ENCODE results near the gene SLC25A44.

Gene SLC25A44, protein sequence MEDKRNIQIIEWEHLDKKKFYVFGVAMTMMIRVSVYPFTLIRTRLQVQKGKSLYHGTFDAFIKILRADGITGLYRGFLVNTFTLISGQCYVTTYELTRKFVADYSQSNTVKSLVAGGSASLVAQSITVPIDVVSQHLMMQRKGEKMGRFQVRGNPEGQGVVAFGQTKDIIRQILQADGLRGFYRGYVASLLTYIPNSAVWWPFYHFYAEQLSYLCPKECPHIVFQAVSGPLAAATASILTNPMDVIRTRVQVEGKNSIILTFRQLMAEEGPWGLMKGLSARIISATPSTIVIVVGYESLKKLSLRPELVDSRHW

GRCh38 chr1:156193488-156194299 lies at the start of gene SLC25A44:
Gene SLC25A44, plus strand, starts transcription at chr1:156194104. Its CDS starts 5,744 bp downstream, at chr1:156199848.
- peak; percentile 99 for DNase-seq

- DNase-seq = no peak
Observed at GRCh38 chr1:156144742-156145141, 49.2 kb upstream of the SLC25A44 start.

DNA sequence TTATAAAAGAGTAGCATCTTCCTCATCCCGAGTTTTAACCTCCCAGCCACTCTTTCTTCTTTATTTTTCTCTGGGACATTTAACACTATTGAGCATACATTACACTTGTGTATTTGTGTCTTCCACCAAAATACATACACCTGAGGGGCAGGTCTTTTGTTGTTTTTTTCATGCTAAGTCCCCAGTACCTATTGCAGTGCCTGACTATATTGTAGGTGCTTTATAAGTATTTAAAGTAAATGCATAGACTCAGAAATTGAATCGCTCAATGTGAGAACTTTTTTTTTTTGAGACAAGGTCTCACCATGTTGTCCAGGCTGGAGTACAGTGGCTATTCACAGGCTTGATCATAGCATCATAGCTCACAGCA lies 48.3 kb upstream of the SLC25A44 start:
- no peak for DNase-seq

- DNase-seq = peak; percentile 88
Observed at GRCh38 chr1:156146020-156146768, 47.7 kb upstream of the SLC25A44 start.

GRCh38 chr1:156146769-156147405 lies 47.0 kb upstream of the SLC25A44 start:
- DNase-seq = no peak

GRCh38 chr1:156148216-156148615 lies 45.7 kb upstream of the SLC25A44 start:
- no peak for DNase-seq

GRCh38 chr1:156149374-156150332 lies 44.3 kb upstream of the SLC25A44 start:
- no peak for DNase-seq

DNA sequence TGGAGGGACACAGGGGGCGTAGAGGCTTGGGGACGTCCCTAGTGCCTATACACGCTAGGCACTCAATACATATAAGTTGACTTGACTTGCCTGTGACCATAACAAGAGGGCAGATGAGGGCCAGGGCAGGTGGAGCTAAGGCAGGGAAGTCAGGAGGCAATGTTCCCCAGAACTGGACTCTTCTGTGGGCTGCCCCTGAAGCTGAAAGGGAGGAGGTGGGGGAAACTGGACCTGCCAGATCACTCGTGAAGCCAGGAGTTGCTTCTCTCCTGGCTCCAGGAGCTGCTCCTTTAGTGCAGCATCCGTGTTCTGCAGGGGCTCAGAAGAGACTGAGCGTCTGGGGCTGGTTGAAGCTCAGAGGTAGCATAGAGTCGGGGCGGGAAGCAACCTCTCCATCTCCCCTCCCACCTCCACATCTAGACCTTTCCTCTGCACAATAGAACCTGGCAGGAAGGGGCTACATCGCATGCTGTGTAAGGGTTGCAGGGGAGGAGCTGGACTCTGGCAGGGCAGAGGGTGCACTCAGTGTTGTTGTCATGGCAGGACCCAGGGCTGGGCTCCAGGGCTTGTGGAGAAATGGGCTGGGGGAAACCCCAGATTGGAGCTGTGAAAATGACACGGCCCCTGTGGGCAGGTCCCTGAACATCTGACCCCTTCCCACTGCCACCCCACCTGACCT lies 43.4 kb upstream of the SLC25A44 start:
- no peak for DNase-seq

DNA sequence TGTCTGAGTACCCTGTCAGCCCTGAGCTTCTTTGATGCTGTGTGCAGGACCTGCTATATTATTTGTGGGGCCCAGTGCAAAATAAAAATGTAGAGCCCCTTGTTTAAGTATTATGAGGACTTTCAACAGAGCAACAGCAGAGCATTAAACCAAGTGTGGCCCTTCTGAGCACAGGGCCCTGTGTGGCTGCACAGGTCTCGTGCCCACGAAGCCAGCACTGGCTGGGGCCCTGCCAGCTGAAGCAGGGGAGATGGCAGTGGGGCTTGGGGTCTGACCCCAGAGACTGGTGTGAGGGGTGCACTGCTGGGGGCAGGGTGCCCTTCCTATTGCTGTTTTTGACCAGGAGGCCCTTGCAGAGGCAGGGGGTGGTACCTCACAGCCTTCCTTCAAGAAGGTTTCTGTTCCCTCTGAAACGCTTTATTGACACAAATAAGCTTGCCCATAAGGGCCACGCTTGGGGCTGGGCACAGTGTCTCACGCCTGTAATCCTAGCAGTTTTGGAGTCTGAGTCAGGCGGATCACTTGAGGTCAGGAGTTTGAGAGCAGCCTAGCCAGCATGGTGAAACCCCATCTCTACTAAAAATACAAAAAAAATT lies 42.7 kb upstream of the SLC25A44 start:
- no peak for DNase-seq

DNA sequence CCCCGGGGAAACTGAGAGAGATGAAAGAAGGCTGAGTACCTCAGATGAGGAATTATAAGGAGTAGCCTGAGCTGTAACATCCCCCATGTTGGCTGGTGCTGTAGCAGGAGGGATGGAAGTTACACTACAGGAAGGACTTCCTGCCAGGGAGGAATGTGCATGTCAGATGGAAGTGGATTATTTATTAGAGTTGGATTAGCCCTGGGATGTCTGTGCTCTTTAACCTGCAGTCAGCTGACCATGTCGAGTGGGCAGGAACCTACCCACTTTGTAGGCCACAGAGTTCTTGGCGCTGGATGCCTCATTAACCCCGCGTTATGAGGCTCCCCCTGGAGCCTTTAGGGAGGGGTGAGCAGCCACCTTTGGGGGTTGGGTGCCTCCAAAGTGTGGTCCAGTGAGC lies 41.3 kb upstream of the SLC25A44 start:
- no peak for DNase-seq

DNA sequence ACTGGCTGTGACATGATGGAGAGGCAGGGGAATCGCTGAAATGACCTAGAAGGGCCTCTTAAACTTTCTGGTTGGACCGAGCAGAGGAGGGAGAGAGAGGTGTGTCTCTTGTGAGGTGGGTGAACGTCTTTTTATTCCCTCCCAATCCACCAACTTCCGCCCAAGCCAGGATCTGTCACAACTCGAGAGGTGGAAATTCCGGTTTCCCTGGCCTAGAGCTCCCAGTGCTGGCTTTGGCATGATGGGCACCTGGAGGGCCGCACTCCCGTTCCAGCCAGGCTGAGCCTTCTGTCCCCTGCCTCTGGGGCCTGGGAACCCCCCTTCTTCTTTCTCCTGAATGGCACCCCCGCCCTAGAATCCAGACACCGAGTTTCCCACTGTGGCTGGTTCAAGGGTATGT lies 40.5 kb upstream of the SLC25A44 start, which contains the start of gene SEMA4A:
TSS of gene SEMA4A (plus strand) at position 224 of the 400 bp plus-strand sequence. CDS start 994 bp downstream, outside the sequence.
- no peak for DNase-seq

- no peak for DNase-seq
Observed at GRCh38 chr1:156154317-156154749, 39.6 kb upstream of the SLC25A44 start.

DNA sequence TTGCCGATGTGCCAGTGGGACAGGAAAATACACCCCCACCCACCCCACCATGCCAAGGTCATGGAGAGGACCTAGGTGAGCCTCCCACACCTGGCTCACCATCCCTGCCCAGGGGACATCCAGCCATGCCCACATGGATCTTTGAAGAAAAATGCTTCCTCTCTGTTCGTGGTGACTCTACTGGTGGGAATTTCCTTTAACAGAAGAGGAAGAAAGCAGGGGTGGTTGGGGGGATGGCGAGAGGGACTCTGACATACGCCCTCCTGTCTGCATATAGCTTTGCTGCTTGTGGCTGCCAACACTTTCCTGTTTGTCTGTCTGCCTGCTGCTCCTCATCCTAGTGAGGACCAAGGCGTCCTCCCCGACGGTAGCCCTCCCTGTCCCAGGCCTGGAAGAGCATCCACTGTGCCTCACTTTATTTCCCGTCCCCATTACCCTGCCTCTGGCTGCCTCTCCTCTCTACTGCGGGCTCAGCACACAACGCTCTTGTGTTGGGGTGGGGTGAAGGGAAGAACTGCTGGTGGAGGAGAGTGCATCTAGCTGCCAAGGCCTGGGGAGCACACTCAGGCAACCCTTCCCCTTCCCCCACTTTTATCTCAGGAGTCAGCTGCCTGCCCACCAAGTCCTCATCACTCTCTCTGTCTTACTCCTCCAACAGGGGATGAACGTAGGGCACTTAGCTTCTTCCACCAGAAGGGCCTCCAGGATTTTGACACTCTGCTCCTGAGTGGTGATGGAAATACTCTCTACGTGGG lies 38.0 kb upstream of the SLC25A44 start:
- no peak for DNase-seq

DNA sequence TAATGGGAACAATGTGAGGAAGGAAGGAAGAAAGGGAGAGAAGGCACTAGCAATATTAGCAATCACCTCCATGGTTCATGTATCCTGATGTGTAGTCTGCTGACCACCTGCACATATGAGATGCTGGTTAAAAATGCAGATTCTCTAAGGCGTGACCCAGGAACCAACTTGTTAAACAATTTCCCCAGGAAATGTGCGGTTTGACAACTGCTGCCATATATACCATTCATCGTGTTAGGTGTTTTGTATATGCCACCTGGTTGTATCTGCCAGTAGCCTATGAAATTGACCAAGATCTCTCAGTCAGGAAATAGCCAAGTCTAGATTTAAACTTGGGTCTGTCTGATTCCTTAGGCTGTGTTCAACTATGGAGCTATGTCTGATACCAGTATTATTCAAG lies 36.4 kb upstream of the SLC25A44 start:
- DNase-seq = no peak

- no peak for DNase-seq
Observed at GRCh38 chr1:156157966-156158365, 35.9 kb upstream of the SLC25A44 start.

- DNase-seq = no peak
Observed at GRCh38 chr1:156160000-156160742, 33.7 kb upstream of the SLC25A44 start.

- DNase-seq = no peak
Observed at GRCh38 chr1:156160743-156161171, 33.1 kb upstream of the SLC25A44 start.

DNA sequence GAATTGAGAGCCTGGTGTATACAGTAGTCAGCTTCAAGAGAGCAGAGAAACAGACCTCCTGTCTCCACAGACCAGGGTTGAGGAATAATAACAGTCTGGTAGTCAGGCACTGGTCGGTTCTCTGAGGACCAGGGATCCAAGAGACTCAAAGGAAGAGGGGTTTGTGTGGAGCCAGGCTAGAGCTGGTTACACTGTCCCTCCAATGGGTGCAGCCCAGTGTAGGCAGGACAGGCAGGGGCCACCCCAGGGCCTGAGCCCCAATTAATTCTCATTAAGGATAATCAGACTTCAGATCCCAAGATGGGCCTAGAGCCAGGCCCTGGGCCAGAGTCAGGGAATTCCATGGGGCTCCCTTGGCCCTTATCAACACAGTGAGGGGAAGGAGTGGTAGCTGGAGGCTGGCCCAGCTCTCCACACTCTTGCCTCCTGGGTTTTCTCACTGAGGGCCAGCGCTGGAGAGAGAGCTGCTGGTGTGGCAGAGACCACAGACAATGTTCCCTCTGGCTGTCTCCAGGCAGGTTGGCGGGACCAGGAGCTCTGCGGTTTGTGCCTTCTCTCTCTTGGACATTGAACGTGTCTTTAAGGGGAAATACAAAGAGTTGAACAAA lies 31.4 kb upstream of the SLC25A44 start:
- no peak for DNase-seq

- no peak for DNase-seq
Observed at GRCh38 chr1:156163712-156164111, 30.2 kb upstream of the SLC25A44 start.

Measured in DMS 273 treated with DMSO at 0.1 percent for 48 hours (cell line).